Measurements from ENCODE around the gene UNC45A.

The UNC45A gene

GRCh38 chr15:90931828-90932659, 3.0 kb upstream of the UNC45A start, which contains the start of gene HDDC3:
Gene HDDC3 (minus strand): TSS chr15:90932549. CDS start chr15:90932540, 9 bp downstream.
- DNase-seq (ENCODE audit: low spot score in 2 of 2) = peak; percentile 78 to 91
- peak; percentile 66 for ATAC-seq (replicated peaks; ENCODE audit: extremely low read depth, poor library complexity, severe bottlenecking)
- H3K4me1 Mint-ChIP-seq = peaks cover 56% of the 10 kb centered on the region
- H3K27ac Mint-ChIP-seq (ENCODE audit: low read depth) = peak within 1 kb of the TSS; percentile 85
- peaks cover 7% of the 10 kb centered on the region for H3K36me3 Mint-ChIP-seq (ENCODE audit: insufficient read depth)
- H3K27me3 Mint-ChIP-seq = no peaks in the 10 kb centered on the region
- no peaks in the 10 kb centered on the region for H3K9me3 Mint-ChIP-seq
- H3K4me3 Mint-ChIP-seq = peak within 1 kb of the TSS; percentile 91

- H3K4me1 Mint-ChIP-seq = peaks cover 56% of the 10 kb centered on the region
- DNase-seq (ENCODE audit: low spot score in 2 of 2) = no peak
- peak overlapping the region; percentile 91 for H3K4me3 Mint-ChIP-seq
- H3K27me3 Mint-ChIP-seq = no peaks in the 10 kb centered on the region
- peaks cover 7% of the 10 kb centered on the region for H3K36me3 Mint-ChIP-seq (ENCODE audit: insufficient read depth)
- no peak for ATAC-seq (replicated peaks; ENCODE audit: extremely low read depth, poor library complexity, severe bottlenecking)
- peak overlapping the region; percentile 70 for H3K27ac Mint-ChIP-seq (ENCODE audit: low read depth)
- H3K9me3 Mint-ChIP-seq = no peaks in the 10 kb centered on the region
These were observed 2.5 kb upstream of the UNC45A start for GRCh38 chr15:90932660-90932991.

GRCh38 chr15:90933301-90933700, 1.8 kb upstream of the UNC45A start:
- H3K36me3 Mint-ChIP-seq (ENCODE audit: insufficient read depth) = peaks cover 10% of the 10 kb centered on the region
- ATAC-seq (replicated peaks; ENCODE audit: extremely low read depth, poor library complexity, severe bottlenecking) = no peak
- H3K27ac Mint-ChIP-seq (ENCODE audit: low read depth) = no peak overlapping the region
- no peaks in the 10 kb centered on the region for H3K27me3 Mint-ChIP-seq
- no peaks in the 10 kb centered on the region for H3K9me3 Mint-ChIP-seq
- peaks cover 56% of the 10 kb centered on the region for H3K4me1 Mint-ChIP-seq
- H3K4me3 Mint-ChIP-seq = peak overlapping the region; percentile 34
- DNase-seq (ENCODE audit: low spot score in 2 of 2) = no peak

GRCh38 chr15:90934256-90934948, 683 bp upstream of the UNC45A start:
- peak; percentile 68 to 70 for DNase-seq (ENCODE audit: low spot score in 2 of 2)
- H3K27ac Mint-ChIP-seq (ENCODE audit: low read depth) = peak overlapping the region; percentile 74
- no peaks in the 10 kb centered on the region for H3K27me3 Mint-ChIP-seq
- ATAC-seq (replicated peaks; ENCODE audit: extremely low read depth, poor library complexity, severe bottlenecking) = peak; percentile 45
- H3K9me3 Mint-ChIP-seq = no peaks in the 10 kb centered on the region
- peak overlapping the region; percentile 81 for H3K4me3 Mint-ChIP-seq
- H3K4me1 Mint-ChIP-seq = peaks cover 53% of the 10 kb centered on the region
- peaks cover 16% of the 10 kb centered on the region for H3K36me3 Mint-ChIP-seq (ENCODE audit: insufficient read depth)

- H3K27ac Mint-ChIP-seq (ENCODE audit: low read depth) = peak overlapping the region; percentile 88
- peaks cover 29% of the 10 kb centered on the region for H3K36me3 Mint-ChIP-seq (ENCODE audit: insufficient read depth)
- peak overlapping the region; percentile 81 for H3K4me3 Mint-ChIP-seq
- no peaks in the 10 kb centered on the region for H3K27me3 Mint-ChIP-seq
- no peaks in the 10 kb centered on the region for H3K9me3 Mint-ChIP-seq
- DNase-seq (ENCODE audit: low spot score in 2 of 2) (no peak), ATAC-seq (replicated peaks; ENCODE audit: extremely low read depth, poor library complexity, severe bottlenecking) (no peak)
- peaks cover 34% of the 10 kb centered on the region for H3K4me1 Mint-ChIP-seq
These were observed 1.7 kb downstream of the UNC45A start for GRCh38 chr15:90936823-90937222.

GRCh38 chr15:90938261-90938660, 3.2 kb downstream of the UNC45A start:
- Mint-ChIP-seq H3K4me3 (no peak overlapping the region), H3K27me3 (no peaks in the 10 kb centered on the region), H3K36me3 (ENCODE audit: insufficient read depth) (peaks cover 41% of the 10 kb centered on the region)

GRCh38 chr15:90939756-90940155, 4.7 kb downstream of the UNC45A start:
- DNase-seq (ENCODE audit: low spot score in 2 of 2) (no peak), ATAC-seq (replicated peaks; ENCODE audit: extremely low read depth, poor library complexity, severe bottlenecking) (no peak)
- Mint-ChIP-seq H3K4me1 (peaks cover 18% of the 10 kb centered on the region), H3K4me3 (no peak overlapping the region), H3K36me3 (ENCODE audit: insufficient read depth) (peaks cover 53% of the 10 kb centered on the region), H3K27me3 (no peaks in the 10 kb centered on the region), H3K27ac (ENCODE audit: low read depth) (no peak overlapping the region), H3K9me3 (no peaks in the 10 kb centered on the region)

More at GRCh38 chr15:90938261-90938660, 3.2 kb downstream of the UNC45A start:
- Mint-ChIP-seq H3K9me3 (no peaks in the 10 kb centered on the region), H3K4me1 (peaks cover 27% of the 10 kb centered on the region), H3K27ac (ENCODE audit: low read depth) (no peak overlapping the region)
- ATAC-seq (replicated peaks; ENCODE audit: extremely low read depth, poor library complexity, severe bottlenecking) (no peak), DNase-seq (ENCODE audit: low spot score in 2 of 2) (no peak)

GRCh38 chr15:90941038-90941437, 6.0 kb downstream of the UNC45A start:
- DNase-seq (ENCODE audit: low spot score in 2 of 2) (no peak), ATAC-seq (replicated peaks; ENCODE audit: extremely low read depth, poor library complexity, severe bottlenecking) (no peak)
- H3K4me1 Mint-ChIP-seq = peaks cover 10% of the 10 kb centered on the region
- no peak overlapping the region for H3K27ac Mint-ChIP-seq (ENCODE audit: low read depth)
- no peaks in the 10 kb centered on the region for H3K9me3 Mint-ChIP-seq
- H3K4me3 Mint-ChIP-seq = no peak overlapping the region
- H3K36me3 Mint-ChIP-seq (ENCODE audit: insufficient read depth) = peaks cover 61% of the 10 kb centered on the region
- no peaks in the 10 kb centered on the region for H3K27me3 Mint-ChIP-seq

GRCh38 chr15:90942354-90943120, 7.5 kb downstream of the UNC45A start:
- H3K36me3 Mint-ChIP-seq (ENCODE audit: insufficient read depth) = peaks cover 67% of the 10 kb centered on the region
- no peak overlapping the region for H3K4me3 Mint-ChIP-seq

GRCh38 chr15:90945091-90945490, 10.0 kb downstream of the UNC45A start:
- no peaks in the 10 kb centered on the region for H3K27me3 Mint-ChIP-seq
- H3K9me3 Mint-ChIP-seq = no peaks in the 10 kb centered on the region
- no peaks in the 10 kb centered on the region for H3K4me1 Mint-ChIP-seq
- peaks cover 63% of the 10 kb centered on the region for H3K36me3 Mint-ChIP-seq (ENCODE audit: insufficient read depth)
- no peak for DNase-seq (ENCODE audit: low spot score in 2 of 2)
- ATAC-seq (replicated peaks; ENCODE audit: extremely low read depth, poor library complexity, severe bottlenecking) = no peak
- H3K4me3 Mint-ChIP-seq = no peak overlapping the region
- H3K27ac Mint-ChIP-seq (ENCODE audit: low read depth) = no peak overlapping the region

More at GRCh38 chr15:90942354-90943120, 7.5 kb downstream of the UNC45A start:
- DNase-seq (ENCODE audit: low spot score in 2 of 2) (no peak), ATAC-seq (replicated peaks; ENCODE audit: extremely low read depth, poor library complexity, severe bottlenecking) (no peak)
- Mint-ChIP-seq H3K4me1 (no peaks in the 10 kb centered on the region), H3K27me3 (no peaks in the 10 kb centered on the region), H3K9me3 (no peaks in the 10 kb centered on the region), H3K27ac (ENCODE audit: low read depth) (no peak overlapping the region)

- Mint-ChIP-seq H3K4me1 (no peaks in the 10 kb centered on the region), H3K27ac (ENCODE audit: low read depth) (no peak overlapping the region), H3K36me3 (ENCODE audit: insufficient read depth) (peaks cover 59% of the 10 kb centered on the region), H3K4me3 (no peak overlapping the region), H3K27me3 (no peaks in the 10 kb centered on the region), H3K9me3 (no peaks in the 10 kb centered on the region)
- no peak for DNase-seq (ENCODE audit: low spot score in 2 of 2)
- ATAC-seq (replicated peaks; ENCODE audit: extremely low read depth, poor library complexity, severe bottlenecking) = no peak
These were observed 11.5 kb downstream of the UNC45A start for GRCh38 chr15:90946538-90946937.

GRCh38 chr15:90946941-90947576, 12.0 kb downstream of the UNC45A start:
- H3K9me3 Mint-ChIP-seq = no peaks in the 10 kb centered on the region
- peaks cover 58% of the 10 kb centered on the region for H3K36me3 Mint-ChIP-seq (ENCODE audit: insufficient read depth)
- no peak overlapping the region for H3K4me3 Mint-ChIP-seq
- H3K27ac Mint-ChIP-seq (ENCODE audit: low read depth) = no peak overlapping the region
- H3K4me1 Mint-ChIP-seq = no peaks in the 10 kb centered on the region
- ATAC-seq (replicated peaks; ENCODE audit: extremely low read depth, poor library complexity, severe bottlenecking) (no peak), DNase-seq (ENCODE audit: low spot score in 2 of 2) (no peak)
- H3K27me3 Mint-ChIP-seq = no peaks in the 10 kb centered on the region

Data from central memory CD8-positive, alpha-beta T cell (primary cell).